H1 (cell line): ENCODE data around the gene THADA. TPM values are rescaled to one million over a fixed set of nuclear protein-coding genes. Genes with fewer than 3 reads are reported as not detected.

Experiments used
- CTCF ChIA-PET: fragments of 300-600 bp; sonication (Branson Sonifier 250); formaldehyde crosslinking; loops from one replicate; lab custom pipeline; 2021; ENCODE audit not compliant: partially characterized antibody; lab: Charles Lee
- POLR2A ChIA-PET: fragments of 300-600 bp; sonication (Branson Sonifier 250); formaldehyde crosslinking; loops from one replicate; lab custom pipeline; 2021; ENCODE audit warnings: inconsistent platforms; ENCODE audit not compliant: partially characterized antibody; lab: Charles Lee
- DNase-seq, 2 experiments: peaks; one replicate each; pipeline versions ENCODE4 v3.0.0 to v3.0.0-alpha.2; 2010 to 2022; ENCODE audit warnings: low spot score in 2 of 2, low read depth in 1 of 2, mixed read lengths in 1 of 2
- FAIRE-seq: peaks from 2 replicates; lab custom pipeline; 2011; peaks lifted over from hg19 to GRCh38; lab: Jason Lieb, UNC
- H2AFZ ChIP-seq: 2 replicates; pipeline ENCODE4 v1.8.1; 2012; ENCODE audit warnings: low read length, inconsistent platforms
- H2AK5ac ChIP-seq: 2 replicates; pipeline ENCODE4 v1.6.1; 2013; ENCODE audit warnings: low read depth, low read length
- H2BK120ac ChIP-seq: replicated peaks from 2 replicates; pipeline ENCODE3; 2013; ENCODE audit warnings: low read depth, low read length, inconsistent platforms
- H2BK12ac ChIP-seq: 2 replicates; pipeline ENCODE4 v1.6.1; 2013; ENCODE audit warnings: low read depth, low read length
- H2BK15ac ChIP-seq: 2 replicates; pipeline ENCODE4 v1.6.1; 2013; ENCODE audit warnings: low read length
- H2BK20ac ChIP-seq: 2 replicates; pipeline ENCODE4 v1.6.1; 2013; ENCODE audit warnings: low read length
- H2BK5ac ChIP-seq: 2 replicates; pipeline ENCODE4 v1.6.1; 2013; ENCODE audit warnings: low read depth, low read length
- H3K14ac ChIP-seq: 2 replicates; pipeline ENCODE4 v1.6.1; 2013; ENCODE audit warnings: inconsistent platforms; ENCODE audit not compliant: insufficient read length
- H3K18ac ChIP-seq: 2 replicates; pipeline ENCODE4 v1.6.1; 2013; ENCODE audit warnings: low read length; ENCODE audit errors: extremely low read depth
- H3K23ac ChIP-seq: 2 replicates; pipeline ENCODE4 v1.6.1; 2013; ENCODE audit warnings: inconsistent platforms; ENCODE audit not compliant: insufficient read length
- H3K23me2 ChIP-seq: 2 replicates; pipeline ENCODE4 v1.6.1; 2013; ENCODE audit warnings: low read depth, low read length
- H3K27ac ChIP-seq: 2 replicates; pipeline ENCODE4 v1.6.1; 2011; ENCODE audit warnings: low read depth, low read length, inconsistent platforms
- H3K27me3 ChIP-seq, 4 experiments: replicated peaks in 1 of 4; 1 replicate in 1 of 4; 2 replicates in 3 of 4; pipeline versions ENCODE4 v1.6.1 to v1.8.1; 2011 to 2013; ENCODE audit warnings: low read length in 3 of 4, mild to moderate bottlenecking in 3 of 4, inconsistent platforms in 2 of 4, mixed read lengths in 2 of 4, moderate library complexity in 1 of 4; ENCODE audit not compliant: control insufficient read depth in 3 of 4, insufficient read depth in 3 of 4; ENCODE audit errors: extremely low read depth in 1 of 4
- H3K36me3 ChIP-seq, 4 experiments: 2 replicates each; pipeline versions ENCODE4 v1.6.1 to v1.8.1; 2011 to 2013; ENCODE audit warnings: mild to moderate bottlenecking in 4 of 4, low read length in 3 of 4, moderate library complexity in 2 of 4, control low read depth in 1 of 4, inconsistent platforms in 1 of 4; ENCODE audit not compliant: insufficient read depth in 4 of 4, control insufficient read depth in 2 of 4
- H3K4ac ChIP-seq: replicated peaks from 2 replicates; pipeline ENCODE3; 2013; ENCODE audit warnings: low read length, low read depth, mixed read lengths, inconsistent platforms; ENCODE audit not compliant: insufficient read length
- H3K4me1 ChIP-seq, 4 experiments: replicated peaks in 1 of 4; 1 replicate in 1 of 4; 2 replicates in 3 of 4; pipeline versions ENCODE4 v1.6.1 to v1.8.1; 2011 to 2013; ENCODE audit warnings: low read length in 3 of 4, inconsistent platforms in 2 of 4, mixed read lengths in 1 of 4; ENCODE audit not compliant: insufficient read depth in 4 of 4, control insufficient read depth in 3 of 4
- H3K4me2 ChIP-seq, 2 experiments: 2 replicates each; pipeline versions ENCODE4 v1.6.1 to v1.8.1; 2011 to 2013; ENCODE audit warnings: low read depth in 2 of 2, low read length in 2 of 2, control low read depth in 1 of 2, inconsistent platforms in 1 of 2, mild to moderate bottlenecking in 1 of 2; ENCODE audit not compliant: insufficient read depth in 1 of 2
- H3K4me3 ChIP-seq, 4 experiments: fragments of 200-600, 300-600 bp in 1 of 4; sonication (generic), shearing (Covaris generic), sonication (Bioruptor Twin) in 1 of 4; 2 replicates each; pipeline versions ENCODE4 v1.5.1 to v1.8.1; 2011 to 2016; ENCODE audit warnings: low read length in 4 of 4, low read depth in 3 of 4, control low read depth in 2 of 4, inconsistent platforms in 2 of 4, mild to moderate bottlenecking in 2 of 4, mixed read lengths in 1 of 4, moderate library complexity in 1 of 4; ENCODE audit not compliant: insufficient read depth in 2 of 4; ENCODE audit errors: extremely low read depth in 1 of 4
- H3K56ac ChIP-seq: replicated peaks from 2 replicates; pipeline ENCODE3; 2013; ENCODE audit warnings: low read depth, mild to moderate bottlenecking, mixed read lengths, low read length, inconsistent platforms; ENCODE audit not compliant: insufficient read length
- H3K79me1 ChIP-seq: 2 replicates; pipeline ENCODE4 v1.6.1; 2013; ENCODE audit warnings: low read depth, low read length, control low read depth
- H3K79me2 ChIP-seq, 2 experiments: 2 replicates each; pipeline versions ENCODE4 v1.6.1 to v1.8.1; 2012 to 2013; ENCODE audit warnings: low read length in 2 of 2, mild to moderate bottlenecking in 2 of 2, inconsistent platforms in 1 of 2; ENCODE audit not compliant: insufficient read depth in 2 of 2, control insufficient read depth in 1 of 2
- H3K9ac ChIP-seq, 4 experiments: replicated peaks in 1 of 4; 1 replicate in 1 of 4; 2 replicates in 3 of 4; pipeline versions ENCODE4 v1.6.1 to v1.8.1; 2011 to 2013; ENCODE audit warnings: low read depth in 3 of 4, low read length in 3 of 4, control low read depth in 2 of 4, mild to moderate bottlenecking in 2 of 4, moderate library complexity in 2 of 4, inconsistent platforms in 1 of 4; ENCODE audit errors: extremely low read depth in 1 of 4
- H3K9me3 ChIP-seq, 2 experiments: 2 replicates each; pipeline versions ENCODE4 v1.6.1 to v1.8.1; 2012 to 2013; ENCODE audit warnings: mild to moderate bottlenecking in 2 of 2, moderate library complexity in 2 of 2, control low read depth in 1 of 2, inconsistent platforms in 1 of 2, low read depth in 1 of 2, low read length in 1 of 2, mixed read lengths in 1 of 2; ENCODE audit not compliant: insufficient read depth in 2 of 2
- H4K20me1 ChIP-seq, 2 experiments: replicated peaks in 1 of 2; 2 replicates each; pipeline versions ENCODE3 to v1.8.1; 2011 to 2013; ENCODE audit warnings: inconsistent platforms in 2 of 2, low read length in 2 of 2, mild to moderate bottlenecking in 1 of 2; ENCODE audit not compliant: insufficient read depth in 2 of 2, control insufficient read depth in 1 of 2
- H4K5ac ChIP-seq: 2 replicates; pipeline ENCODE4 v1.6.1; 2013; ENCODE audit warnings: low read length, low read depth, mixed read lengths, inconsistent platforms; ENCODE audit not compliant: insufficient read length
- H4K8ac ChIP-seq: 2 replicates; pipeline ENCODE4 v1.8.0; 2013; ENCODE audit warnings: mild to moderate bottlenecking, moderate library complexity, low read length, inconsistent platforms; ENCODE audit not compliant: insufficient read depth; ENCODE audit errors: extremely low read depth
- H4K91ac ChIP-seq: replicated peaks from 2 replicates; pipeline ENCODE3; 2013; ENCODE audit warnings: low read length, mixed read lengths, inconsistent platforms; ENCODE audit not compliant: insufficient read length
- CBX8 ChIP-seq: fragments of 300-800, 300-1000 bp; sonication (generic); IDR thresholded peaks from 2 replicates; pipeline ENCODE4 v1.7.1; 2016; ENCODE audit warnings: low read depth, low read length, borderline replicate concordance
- CEBPB ChIP-seq: IDR thresholded peaks from 2 replicates; pipeline ENCODE4 v1.6.1; 2012; ENCODE audit warnings: low read depth, low read length
- EP300 ChIP-seq, 2 experiments: IDR thresholded peaks; 1 replicate in 1 of 2; 2 replicates in 1 of 2; pipeline ENCODE4 v1.6.1; 2011 to 2012; ENCODE audit warnings: low read depth in 2 of 2, low read length in 2 of 2, mild to moderate bottlenecking in 2 of 2, borderline replicate concordance in 1 of 2, inconsistent platforms in 1 of 2, moderate library complexity in 1 of 2
- GTF2F1 ChIP-seq: IDR thresholded peaks from 2 replicates; pipeline ENCODE4 v1.6.1; 2012; ENCODE audit warnings: low read depth, low read length, improper control_type of control experiment, borderline replicate concordance
- SAP30 ChIP-seq: fragments of 300-600 bp; sonication (generic); IDR thresholded peaks from 2 replicates; pipeline ENCODE4 v1.7.1; 2012; ENCODE audit warnings: low read length, moderate library complexity, mild to moderate bottlenecking, inconsistent platforms; ENCODE audit not compliant: insufficient read depth, insufficient replicate concordance
- SIRT6 ChIP-seq: IDR thresholded peaks from one replicate; pipeline ENCODE4 v1.7.1; 2012; ENCODE audit warnings: low read length, inconsistent platforms
- SUZ12 ChIP-seq: fragments of 200-600 bp; sonication (generic); IDR thresholded peaks from 2 replicates; pipeline ENCODE4 v1.6.1; 2012; ENCODE audit warnings: mild to moderate bottlenecking, inconsistent platforms, low read length, moderate library complexity, mixed read lengths
- YY1 ChIP-seq: IDR thresholded peaks from 2 replicates; pipeline ENCODE4 v1.6.1; 2011; ENCODE audit warnings: low read depth, mild to moderate bottlenecking, low read length
- polyA plus RNA-seq, 7 experiments: library from polyadenylated mRNA; depleted of rRNA in 3 of 7; stranded (reverse) in 5 of 7; unstranded in 2 of 7; fragments of >200 nt in 5 of 7; fragments of 200-250 nt in 2 of 7; gene quantifications; 1 replicate in 5 of 7; 2 replicates in 1 of 7; 4 replicates in 1 of 7; pipeline versions ENCODE4 v1.2.1 to v1.2.3, GENCODE V29; 2011 to 2013; ENCODE audit warnings: missing spikeins in 2 of 7, mixed read lengths in 2 of 7
- total RNA-seq: library from RNA; stranded (reverse); fragmentation: NEBNext Ultra II Directional; extraction: Animal tissue kit (Norgen Biotek cat#: 25700); gene quantifications from 2 replicates; pipeline ENCODE4 v1.2.1, GENCODE V29; 2021

Gene THADA
- total and polyA plus RNA-seq, 2 of the 8 experiments (the other 6 are each of a cell fraction or from before 2014, with no cell fraction given) = 22.4 to 26.8 TPM

DNA sequence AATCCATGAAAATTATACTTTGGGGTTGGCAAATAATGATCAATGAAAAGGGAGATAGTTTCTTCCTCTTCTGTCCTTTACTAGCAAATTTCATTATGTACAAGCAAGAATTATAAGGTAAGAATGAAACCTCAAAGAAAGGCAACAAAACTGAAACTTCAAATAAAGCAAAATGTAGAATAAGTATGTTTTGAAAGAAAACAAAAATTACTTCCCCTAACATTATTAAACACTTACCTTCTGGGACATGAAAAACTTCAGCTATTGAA lies 29.4 kb downstream of the THADA start:
- H2AFZ ChIP-seq = no peak overlapping the region
- no peak overlapping the region for H3K4me2 ChIP-seq
- H3K23me2 ChIP-seq = no peaks in the 10 kb centered on the region
- no peaks in the 10 kb centered on the region for H3K79me2 ChIP-seq
- no peak overlapping the region for H3K4me3 ChIP-seq
- no peak overlapping the region for H2AK5ac ChIP-seq
- ChIA-PET CTCF (interaction anchor here (0.6 to 5.0 kb wide), 5 partner anchors 11 to 725 kb away, joined by 4 to 24 read pairs (median 5); no protein-coding TSS in a partner anchor), POLR2A (interaction anchor here (0.6 to 1.2 kb wide), 2 partner anchors 10 to 132 kb away, joined by 3 read pairs; no protein-coding TSS in a partner anchor)
- DNase-seq (no peak), FAIRE-seq (no peak)
- no peak overlapping the region for H3K23ac ChIP-seq
- no peaks in the 10 kb centered on the region for H3K79me1 ChIP-seq
- H4K20me1 ChIP-seq = no peaks in the 10 kb centered on the region
- no peak overlapping the region for H2BK20ac ChIP-seq
- no peak overlapping the region for H4K91ac ChIP-seq
- no peak overlapping the region for H3K56ac ChIP-seq
- no peaks in the 10 kb centered on the region for H3K9me3 ChIP-seq
- no peak overlapping the region for H3K4ac ChIP-seq
- H2BK5ac ChIP-seq = no peak overlapping the region
- no peak overlapping the region for H4K8ac ChIP-seq
- no peak overlapping the region for H2BK12ac ChIP-seq
- peaks cover 0 to 12% (median 6%) of the 10 kb centered on the region in 4 experiments; a peak in 3 of 8 replicates for H3K36me3 ChIP-seq
- H3K4me1 ChIP-seq = peaks cover 0 to 2% (median 0%) of the 10 kb centered on the region in 4 experiments; a peak in 2 of 7 replicates
- no peak overlapping the region for H2BK120ac ChIP-seq
- no peak overlapping the region for H3K14ac ChIP-seq
- H3K9ac ChIP-seq = no peak overlapping the region
- H2BK15ac ChIP-seq = no peak overlapping the region
- H3K27ac ChIP-seq = no peak overlapping the region
- H4K5ac ChIP-seq = no peak overlapping the region
- H3K27me3 ChIP-seq = no peaks in the 10 kb centered on the region
- no peak overlapping the region for H3K18ac ChIP-seq
- TF ChIP-seq CEBPB = no peak
- no peak for TF ChIP-seq SIRT6
- TF ChIP-seq SUZ12 = no peak
- no peak for TF ChIP-seq EP300 (IDR thresholded peaks at IDR 0.05; ENCODE audit: borderline replicate concordance in 1 of 2, low read depth in 2 of 2, low read length in 2 of 2)
- TF ChIP-seq YY1 = no peak
- no peak for TF ChIP-seq SAP30
- TF ChIP-seq GTF2F1 = no peak
- no peak for TF ChIP-seq CBX8
